Mesenchymal stem cell (in vitro differentiated cells and primary cell): Measurements from ENCODE around the gene OAS3.
A peak's percentile ranks its signal among the peaks of the same experiment; 100 is the strongest.

Experiments used
- DNase-seq: peaks from one replicate; pipeline ENCODE4 v3.0.0-alpha.2; 2013
- H2AFZ ChIP-seq: one replicate; pipeline ENCODE4 v1.6.1; 2013; ENCODE audit warnings: low read depth, mild to moderate bottlenecking, control low read depth, inconsistent platforms, low read length, moderate library complexity
- H2AK5ac ChIP-seq: 2 replicates; pipeline ENCODE4 v1.6.1; 2013; ENCODE audit warnings: low read length, moderate library complexity, mild to moderate bottlenecking, inconsistent platforms; ENCODE audit not compliant: severe bottlenecking
- H2BK120ac ChIP-seq: one replicate; pipeline ENCODE4 v1.6.1; 2013; ENCODE audit warnings: low read depth, mild to moderate bottlenecking, inconsistent platforms, low read length, moderate library complexity
- H2BK12ac ChIP-seq, 2 experiments: one replicate each; pipeline ENCODE4 v1.6.1; 2013; ENCODE audit warnings: inconsistent platforms in 2 of 2, low read length in 2 of 2, mild to moderate bottlenecking in 2 of 2, moderate library complexity in 2 of 2, control low read depth in 1 of 2
- H2BK15ac ChIP-seq: one replicate; pipeline ENCODE4 v1.6.1; 2013; ENCODE audit warnings: mild to moderate bottlenecking, low read depth, inconsistent platforms; ENCODE audit not compliant: poor library complexity, severe bottlenecking
- H2BK5ac ChIP-seq: 2 replicates; pipeline ENCODE4 v1.6.1; 2013; ENCODE audit warnings: low read depth, mild to moderate bottlenecking, low read length, control low read depth, inconsistent platforms; ENCODE audit not compliant: poor library complexity, severe bottlenecking
- H3K14ac ChIP-seq, 2 experiments: one replicate each; pipeline ENCODE4 v1.6.1; 2013; ENCODE audit warnings: inconsistent platforms in 2 of 2, low read length in 2 of 2, control low read depth in 1 of 2, mild to moderate bottlenecking in 1 of 2, moderate library complexity in 1 of 2
- H3K18ac ChIP-seq, 2 experiments: one replicate each; pipeline ENCODE4 v1.6.1; 2013; ENCODE audit warnings: inconsistent platforms in 2 of 2, low read length in 2 of 2, control low read depth in 1 of 2, low read depth in 1 of 2, mild to moderate bottlenecking in 1 of 2
- H3K23ac ChIP-seq, 2 experiments: one replicate each; pipeline ENCODE4 v1.6.1; 2013; ENCODE audit warnings: inconsistent platforms in 2 of 2, low read length in 2 of 2, mild to moderate bottlenecking in 2 of 2, moderate library complexity in 2 of 2, control low read depth in 1 of 2
- H3K27ac ChIP-seq: 2 replicates; pipeline ENCODE4 v1.5.1; 2013; ENCODE audit warnings: mild to moderate bottlenecking, moderate library complexity, low read length, control low read depth, inconsistent platforms; ENCODE audit not compliant: poor library complexity, severe bottlenecking
- H3K27me3 ChIP-seq, 2 experiments: 2 replicates each; pipeline versions ENCODE4 v1.6.1 to v1.7.0; 2013; ENCODE audit warnings: low read length in 2 of 2, mild to moderate bottlenecking in 2 of 2, moderate library complexity in 2 of 2, control low read depth in 1 of 2, inconsistent platforms in 1 of 2; ENCODE audit not compliant: control insufficient read depth in 1 of 2, insufficient read depth in 1 of 2
- H3K36me3 ChIP-seq, 2 experiments: 2 replicates each; pipeline versions ENCODE4 v1.6.1 to v1.7.0; 2013; ENCODE audit warnings: low read length in 2 of 2, control low read depth in 1 of 2, inconsistent platforms in 1 of 2, low read depth in 1 of 2, mild to moderate bottlenecking in 1 of 2; ENCODE audit not compliant: insufficient read depth in 2 of 2, control insufficient read depth in 1 of 2
- H3K4ac ChIP-seq, 2 experiments: one replicate each; pipeline ENCODE4 v1.6.1; 2013; ENCODE audit warnings: inconsistent platforms in 2 of 2, low read length in 2 of 2, mild to moderate bottlenecking in 2 of 2, moderate library complexity in 2 of 2, control low read depth in 1 of 2, low read depth in 1 of 2
- H3K4me1 ChIP-seq: 2 replicates; pipeline ENCODE4 v1.6.1; 2013; ENCODE audit warnings: low read depth, low read length, control low read depth; ENCODE audit not compliant: control insufficient read depth, insufficient read depth
- H3K4me2 ChIP-seq: 2 replicates; pipeline ENCODE4 v1.6.1; 2013; ENCODE audit warnings: low read length, mild to moderate bottlenecking, inconsistent platforms; ENCODE audit not compliant: poor library complexity, severe bottlenecking
- H3K4me3 ChIP-seq, 2 experiments: 2 replicates each; pipeline versions ENCODE4 v1.5.1 to v1.7.0; 2013; ENCODE audit warnings: low read length in 2 of 2, mild to moderate bottlenecking in 2 of 2, control low read depth in 1 of 2, low read depth in 1 of 2; ENCODE audit not compliant: insufficient read depth in 1 of 2
- H3K79me1 ChIP-seq: replicated peaks from 2 replicates; pipeline ENCODE4 v1.6.1; 2013; ENCODE audit warnings: mild to moderate bottlenecking, control low read depth, low read length, inconsistent platforms; ENCODE audit not compliant: poor library complexity, severe bottlenecking
- H3K9ac ChIP-seq: 2 replicates; pipeline ENCODE4 v1.7.0; 2013; ENCODE audit warnings: mild to moderate bottlenecking, low read length, moderate library complexity
- H3K9me3 ChIP-seq: 2 replicates; pipeline ENCODE4 v1.7.0; 2013; ENCODE audit warnings: mild to moderate bottlenecking, low read length; ENCODE audit not compliant: control insufficient read depth
- H4K8ac ChIP-seq: one replicate; pipeline ENCODE4 v1.6.1; 2013; ENCODE audit warnings: inconsistent platforms, mild to moderate bottlenecking, low read length, moderate library complexity
- H4K91ac ChIP-seq: one replicate; pipeline ENCODE4 v1.6.1; 2013; ENCODE audit warnings: mild to moderate bottlenecking, low read length, inconsistent platforms
- WGBS: methylation state at CpG from one replicate; pipeline ENCODE4 v1.1.7; 2013; ENCODE audit warnings: mixed read lengths; 5-methylcytosine and 5-hydroxymethylcytosine counted together

Gene OAS3

GRCh38 chr12:112977139-112977538, 38.9 kb downstream of the OAS3 start:
- Histone ChIP-seq H2BK15ac (no peak overlapping the region), H2AK5ac (no peak overlapping the region), H2BK5ac (no peak overlapping the region), H3K79me1 (no peaks in the 10 kb centered on the region), H4K91ac (no peak overlapping the region), H3K36me3 (no peaks in the 10 kb centered on the region), H3K9me3 (no peaks in the 10 kb centered on the region), H3K9ac (peak overlapping the region; percentile 93), H2BK120ac (no peak overlapping the region), H3K4me3 (no peak overlapping the region), H2AFZ (no peak overlapping the region), H3K23ac (no peak overlapping the region), H3K14ac (no peak overlapping the region), H3K27me3 (no peaks in the 10 kb centered on the region), H3K4me2 (no peak overlapping the region), H3K4ac (no peak overlapping the region), H3K18ac (no peak overlapping the region), H3K4me1 (peaks cover 1% of the 10 kb centered on the region), H4K8ac (no peak overlapping the region), H2BK12ac (no peak overlapping the region), H3K27ac (no peak overlapping the region)
- WGBS = 68% methylated on average over 3 of the region's 3 CpGs
- DNase-seq = no peak

- no peak for DNase-seq
- no peaks in the 10 kb centered on the region for H3K36me3 ChIP-seq
- H3K27ac ChIP-seq = no peak overlapping the region
- H3K18ac ChIP-seq = no peak overlapping the region
- H2BK5ac ChIP-seq = no peak overlapping the region
- H4K8ac ChIP-seq = no peak overlapping the region
- no peak overlapping the region for H3K4me2 ChIP-seq
- H3K23ac ChIP-seq = no peak overlapping the region
- no peak overlapping the region for H2BK12ac ChIP-seq
- peak overlapping the region in 1 of 2 experiments; percentile 85 for H3K4me3 ChIP-seq
- H3K4me1 ChIP-seq = peaks cover 1% of the 10 kb centered on the region
- H4K91ac ChIP-seq = no peak overlapping the region
- H2AFZ ChIP-seq = no peak overlapping the region
- no peaks in the 10 kb centered on the region for H3K27me3 ChIP-seq
- H3K79me1 ChIP-seq = no peaks in the 10 kb centered on the region
- peak overlapping the region; percentile 93 for H3K9ac ChIP-seq
- H2AK5ac ChIP-seq = no peak overlapping the region
- H2BK120ac ChIP-seq = no peak overlapping the region
- peaks cover 3% of the 10 kb centered on the region for H3K9me3 ChIP-seq
- WGBS = 86% methylated on average over 8 of the region's 8 CpGs
- no peak overlapping the region for H3K14ac ChIP-seq
- H3K4ac ChIP-seq = no peak overlapping the region
- H2BK15ac ChIP-seq = no peak overlapping the region
These were observed 39.4 kb downstream of the OAS3 start for GRCh38 chr12:112977641-112978040.

DNA sequence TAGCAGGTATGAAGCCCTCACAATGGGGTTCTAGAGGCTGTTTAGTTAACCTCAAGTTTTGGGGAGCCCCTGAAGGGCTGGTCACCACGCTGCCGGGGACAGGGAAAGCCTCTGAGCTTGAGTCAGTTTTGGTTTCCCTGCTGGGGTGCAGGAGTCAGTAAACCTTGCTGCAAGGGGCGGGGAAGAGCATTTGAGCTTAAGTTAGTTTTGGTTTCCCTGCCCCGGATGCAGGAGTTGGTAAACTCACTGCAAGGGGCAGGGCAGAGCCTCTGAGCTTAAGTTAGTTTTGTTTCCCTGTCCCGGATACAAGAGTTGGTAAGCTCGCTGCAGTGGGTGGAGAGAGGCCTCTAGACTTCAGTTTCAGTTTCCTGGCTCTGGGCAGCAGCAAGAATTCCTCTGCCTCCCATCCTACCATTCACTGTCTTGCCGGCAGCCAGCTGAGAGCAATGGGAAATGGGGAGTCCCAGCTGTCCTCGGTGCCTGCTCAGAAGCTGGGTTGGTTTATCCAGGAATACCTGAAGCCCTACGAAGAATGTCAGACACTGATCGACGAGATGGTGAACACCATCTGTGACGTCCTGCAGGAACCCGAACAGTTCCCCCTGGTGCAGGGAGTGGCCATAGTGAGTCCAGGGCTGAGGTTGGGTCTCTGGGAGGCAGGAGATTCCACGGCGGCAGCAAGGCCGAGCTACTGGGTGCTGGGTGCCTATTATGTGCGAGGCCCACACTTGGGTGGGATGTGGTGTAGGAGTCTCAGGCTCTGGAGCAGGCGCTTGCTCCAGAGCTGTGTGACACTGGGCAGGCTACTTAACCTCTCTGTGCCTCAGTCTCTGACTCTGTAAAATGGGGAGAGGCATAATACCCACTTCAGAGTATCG, 40.1 kb downstream of the OAS3 start, which contains the start of gene OAS2:
Gene OAS2, plus strand, starts transcription at position 357 of the 878 bp plus-strand sequence. Its CDS starts 90 bp downstream, at position 447.
- H2BK120ac ChIP-seq = no peak within 1 kb of the TSS
- H3K9me3 ChIP-seq = peaks cover 5% of the 10 kb centered on the region
- no peak within 1 kb of the TSS for H2BK5ac ChIP-seq
- no peak within 1 kb of the TSS for H2BK12ac ChIP-seq
- peak within 1 kb of the TSS; percentile 93 for H3K9ac ChIP-seq
- no peak within 1 kb of the TSS for H3K14ac ChIP-seq
- H4K91ac ChIP-seq = no peak within 1 kb of the TSS
- no peak within 1 kb of the TSS for H3K23ac ChIP-seq
- H3K4ac ChIP-seq = no peak within 1 kb of the TSS
- H3K4me3 ChIP-seq = peak within 1 kb of the TSS in 1 of 2 experiments; percentile 85
- no peaks in the 10 kb centered on the region for H3K36me3 ChIP-seq
- H3K18ac ChIP-seq = no peak within 1 kb of the TSS
- 73% methylated on average over 19 of the region's 19 CpGs for WGBS
- no peak within 1 kb of the TSS for H2AK5ac ChIP-seq
- peak; percentile 57 for DNase-seq
- H3K4me1 ChIP-seq = peaks cover 1% of the 10 kb centered on the region
- no peak within 1 kb of the TSS for H3K4me2 ChIP-seq
- H3K27me3 ChIP-seq = no peaks in the 10 kb centered on the region
- no peak within 1 kb of the TSS for H2AFZ ChIP-seq
- no peaks in the 10 kb centered on the region for H3K79me1 ChIP-seq
- no peak within 1 kb of the TSS for H2BK15ac ChIP-seq
- H4K8ac ChIP-seq = peak within 1 kb of the TSS; percentile 32
- no peak within 1 kb of the TSS for H3K27ac ChIP-seq

- Histone ChIP-seq H2BK120ac (no peak overlapping the region), H2BK5ac (no peak overlapping the region), H3K79me1 (no peaks in the 10 kb centered on the region), H2BK15ac (no peak overlapping the region), H2AK5ac (no peak overlapping the region), H3K27me3 (no peaks in the 10 kb centered on the region), H3K18ac (no peak overlapping the region), H3K36me3 (no peaks in the 10 kb centered on the region), H4K91ac (no peak overlapping the region), H3K4me2 (no peak overlapping the region), H3K14ac (no peak overlapping the region), H4K8ac (no peak overlapping the region), H3K23ac (no peak overlapping the region), H3K4me3 (peak overlapping the region in 1 of 2 experiments; percentile 85), H3K9me3 (peaks cover 5% of the 10 kb centered on the region), H3K27ac (no peak overlapping the region), H3K4ac (no peak overlapping the region), H2AFZ (no peak overlapping the region), H2BK12ac (no peak overlapping the region), H3K4me1 (peaks cover 1% of the 10 kb centered on the region), H3K9ac (peak overlapping the region; percentile 93)
- DNase-seq = no peak
- 78% methylated on average over 4 of the region's 6 CpGs for WGBS
These were observed 40.9 kb downstream of the OAS3 start for GRCh38 chr12:112979041-112979680.
